IPS DF 19.7 (cell line): ENCODE measurements around the gene OTUD5.
A peak's percentile ranks its signal among the peaks of the same experiment; 100 is the strongest.
"Not testable (repeated sequence)": the region's sequence is repeated elsewhere in the genome, so short reads cannot be mapped to it uniquely, and the experiment has no call there.

Experiments used
- DNase-seq: peaks from one replicate; pipeline ENCODE4 v3.0.0-alpha.2; 2013; ENCODE audit warnings: low read depth, low spot score

OTUD5 gene

GRCh38 chrX:48957477-48957826, at the start of gene OTUD5:
Gene OTUD5, minus strand, starts transcription at chrX:48957607. Its CDS starts 37 bp downstream, at chrX:48957570.
- no peak for DNase-seq

GRCh38 chrX:49003696-49004095, 46.3 kb upstream of the OTUD5 start:
- DNase-seq, result no peak

GRCh38 chrX:49002091-49002935, 44.9 kb upstream of the OTUD5 start, which contains the start of gene GRIPAP1:
Gene GRIPAP1, minus strand, starts transcription at chrX:49002264. Its CDS starts 35 bp downstream, at chrX:49002229.
- peak; percentile 38 for DNase-seq

GRCh38 chrX:49001521-49002090, 44.2 kb upstream of the OTUD5 start:
- DNase-seq, result peak; percentile 54

- DNase-seq, result no peak
Measured at GRCh38 chrX:49000636-49001035, 43.2 kb upstream of the OTUD5 start.

- DNase-seq, result no peak
Measured at GRCh38 chrX:48999030-48999429, 41.6 kb upstream of the OTUD5 start.

- no peak for DNase-seq
Measured at GRCh38 chrX:48998391-48998790, 41.0 kb upstream of the OTUD5 start.

- no peak for DNase-seq
Measured at GRCh38 chrX:48997865-48998264, 40.5 kb upstream of the OTUD5 start.

GRCh38 chrX:48997455-48997854, 40.0 kb upstream of the OTUD5 start:
- DNase-seq, result no peak

- no peak for DNase-seq
Measured at GRCh38 chrX:48996969-48997368, 39.6 kb upstream of the OTUD5 start.

GRCh38 chrX:48992341-48992740, 34.9 kb upstream of the OTUD5 start:
- DNase-seq, result no peak

GRCh38 chrX:48989483-48989882, 32.1 kb upstream of the OTUD5 start:
- DNase-seq, result no peak

GRCh38 chrX:48983896-48984295, 26.5 kb upstream of the OTUD5 start:
- no peak for DNase-seq

GRCh38 chrX:48983081-48983480, 25.7 kb upstream of the OTUD5 start:
- DNase-seq, result no peak

- no peak for DNase-seq
Measured at GRCh38 chrX:48981178-48981577, 23.8 kb upstream of the OTUD5 start.

- DNase-seq, result not testable (repeated sequence)
Measured at GRCh38 chrX:48980341-48980740, 22.9 kb upstream of the OTUD5 start.

- DNase-seq, result no peak
Measured at GRCh38 chrX:48978226-48978625, 20.8 kb upstream of the OTUD5 start.

- DNase-seq, result no peak
Measured at GRCh38 chrX:48976086-48976485, 18.7 kb upstream of the OTUD5 start.

GRCh38 chrX:48975541-48975940, 18.1 kb upstream of the OTUD5 start:
- no peak for DNase-seq

GRCh38 chrX:48975041-48975440, 17.6 kb upstream of the OTUD5 start:
- no peak for DNase-seq

- DNase-seq, result no peak
Measured at GRCh38 chrX:48974574-48974973, 17.2 kb upstream of the OTUD5 start.

GRCh38 chrX:48974033-48974432, 16.6 kb upstream of the OTUD5 start:
- no peak for DNase-seq
